ENCODE data around the gene NRDE2.

NRDE2 gene

DNA sequence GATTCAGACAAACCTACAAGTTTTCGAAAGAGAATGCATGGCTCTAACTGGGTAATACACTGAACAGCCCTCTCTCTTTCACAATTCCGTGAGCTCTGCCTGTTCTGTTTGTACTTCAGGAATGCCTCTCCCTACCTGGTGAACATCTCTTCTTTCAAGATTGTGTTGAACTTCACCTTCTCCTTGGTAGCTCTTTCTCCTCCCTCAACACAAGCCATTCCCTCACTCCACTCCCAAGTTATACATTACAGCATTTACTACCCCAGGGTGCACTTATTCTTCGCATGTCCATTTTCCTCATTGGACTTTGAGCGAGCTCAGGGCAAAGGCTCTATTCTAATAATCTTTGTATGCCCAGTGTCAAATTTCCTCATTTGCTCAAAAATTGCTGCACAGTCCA lies 28.3 kb downstream of the NRDE2 start:
- CTCF ChIA-PET, result interaction anchor here (0.5 to 1.5 kb wide), 2 partner anchors 14 to 260 kb away, joined by 3 to 5 read pairs; no protein-coding TSS in a partner anchor
- Histone ChIP-seq H3K4me1 (ENCODE audit: control extremely low read depth in 1 of 4, control insufficient read depth in 4 of 4, insufficient read depth in 4 of 4, low read length in 3 of 4) (peaks cover 7 to 22% (median 12%) of the 10 kb centered on the region in 4 experiments), H3K4me3 (ENCODE audit: control insufficient read depth in 1 of 7, extremely low read depth in 1 of 7, insufficient read depth in 4 of 7, low read depth in 2 of 7, low read length in 6 of 7) (no peak overlapping the region), H3K27me3 (replicated peaks in 2 of 5; ENCODE audit: control insufficient read depth in 4 of 5, insufficient read depth in 5 of 5, low read length in 4 of 5) (no peaks in the 10 kb centered on the region), H3K9me3 (ENCODE audit: control extremely low read depth in 1 of 5, control insufficient read depth in 4 of 5, insufficient read depth in 2 of 5, low read depth in 1 of 5, low read length in 4 of 5) (no peaks in the 10 kb centered on the region), H3K27ac (ENCODE audit: insufficient read depth in 1 of 2, low read depth in 1 of 2, low read length in 2 of 2, poor library complexity in 1 of 2, severe bottlenecking in 2 of 2) (no peak overlapping the region), H3K36me3 (ENCODE audit: control insufficient read depth in 4 of 4, insufficient read depth in 4 of 4, low read length in 3 of 4) (peaks cover 12 to 59% (median 29%) of the 10 kb centered on the region in 4 experiments)
- WGBS (ENCODE audit: insufficient coverage), result 95% methylated on average over 4 of the region's 4 CpGs
- POLR2A ChIA-PET, result no interaction called here
- no peak for DNase-seq

DNA sequence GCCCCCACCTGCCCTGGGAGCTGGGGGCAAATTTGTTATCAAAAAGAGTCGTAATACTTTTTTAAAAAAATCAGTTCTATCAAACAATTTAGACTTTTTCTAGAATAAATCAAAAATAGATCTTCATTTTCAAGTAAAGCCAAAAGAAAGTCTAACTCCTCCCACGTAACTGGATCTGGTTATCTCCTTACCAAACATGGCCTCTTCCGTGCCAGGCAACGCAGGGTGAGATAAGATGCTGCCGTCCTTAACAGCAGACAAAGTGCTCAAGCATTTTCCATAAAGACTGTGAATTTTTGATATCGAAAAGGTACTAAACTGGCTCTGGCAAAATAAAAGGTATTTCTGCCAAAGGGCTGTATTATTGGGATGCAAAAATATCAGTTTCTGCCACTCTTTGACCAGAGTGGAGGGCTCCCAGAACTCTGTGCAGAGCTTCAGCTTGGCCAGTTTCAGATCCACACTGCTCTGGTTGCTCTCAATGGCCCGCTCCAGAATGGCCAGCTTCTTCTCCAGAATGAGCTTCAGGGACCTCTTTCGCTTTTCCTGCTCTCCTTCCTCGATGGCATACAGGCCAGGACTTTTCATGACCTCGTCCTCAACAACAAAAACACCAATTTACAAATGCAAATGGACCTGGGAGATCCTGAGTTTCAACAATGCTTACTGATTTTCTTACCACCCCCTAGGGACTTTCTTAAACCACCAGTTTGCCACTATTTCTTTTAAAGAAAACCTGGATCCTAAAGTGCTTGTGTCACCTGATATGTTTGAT lies 29.0 kb downstream of the NRDE2 start:
- Histone ChIP-seq H3K27me3 (replicated peaks in 2 of 5; ENCODE audit: control insufficient read depth in 4 of 5, insufficient read depth in 5 of 5, low read length in 4 of 5) (no peaks in the 10 kb centered on the region), H3K36me3 (ENCODE audit: control insufficient read depth in 4 of 4, insufficient read depth in 4 of 4, low read length in 3 of 4) (peaks cover 10 to 59% (median 25%) of the 10 kb centered on the region in 4 experiments), H3K4me1 (ENCODE audit: control extremely low read depth in 1 of 4, control insufficient read depth in 4 of 4, insufficient read depth in 4 of 4, low read length in 3 of 4) (peaks cover 7 to 22% (median 12%) of the 10 kb centered on the region in 4 experiments), H3K9me3 (ENCODE audit: control extremely low read depth in 1 of 5, control insufficient read depth in 4 of 5, insufficient read depth in 2 of 5, low read depth in 1 of 5, low read length in 4 of 5) (no peaks in the 10 kb centered on the region), H3K4me3 (ENCODE audit: control insufficient read depth in 1 of 7, extremely low read depth in 1 of 7, insufficient read depth in 4 of 7, low read depth in 2 of 7, low read length in 6 of 7) (no peak overlapping the region), H3K27ac (ENCODE audit: insufficient read depth in 1 of 2, low read depth in 1 of 2, low read length in 2 of 2, poor library complexity in 1 of 2, severe bottlenecking in 2 of 2) (no peak overlapping the region)
- POLR2A ChIA-PET, result no interaction called here
- 90% methylated on average over 8 of the region's 10 CpGs for WGBS (ENCODE audit: insufficient coverage)
- CTCF ChIA-PET, result interaction anchor here (1.2 to 2.5 kb wide), 6 partner anchors 12 to 456 kb away, joined by 4 to 15 read pairs (median 5); no protein-coding TSS in a partner anchor
- peak in 2 of 3 donors; percentile 23 to 42 for DNase-seq

DNA sequence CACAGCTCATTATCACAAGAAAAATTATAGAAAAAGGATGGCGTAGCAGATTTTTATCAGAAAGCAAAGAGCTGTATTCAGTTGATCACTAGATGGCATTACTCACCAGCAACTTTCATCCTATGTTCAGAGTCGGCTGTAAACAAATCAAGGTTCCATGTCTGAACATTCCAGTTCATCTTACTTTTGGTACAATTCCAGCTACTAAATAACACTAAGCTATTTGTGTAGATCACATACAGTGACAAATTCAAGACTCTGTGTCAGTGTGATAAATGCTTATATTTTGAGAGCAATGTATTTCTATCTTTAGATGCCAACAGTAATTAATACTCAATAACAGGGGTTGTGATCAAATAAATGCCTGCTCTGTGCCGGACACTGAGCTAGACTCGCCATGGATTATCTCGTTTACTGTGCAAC lies 30.1 kb downstream of the NRDE2 start:
- Histone ChIP-seq H3K4me3 (ENCODE audit: control insufficient read depth in 1 of 7, extremely low read depth in 1 of 7, insufficient read depth in 4 of 7, low read depth in 2 of 7, low read length in 6 of 7) (no peak overlapping the region), H3K27ac (ENCODE audit: insufficient read depth in 1 of 2, low read depth in 1 of 2, low read length in 2 of 2, poor library complexity in 1 of 2, severe bottlenecking in 2 of 2) (no peak overlapping the region), H3K4me1 (ENCODE audit: control extremely low read depth in 1 of 4, control insufficient read depth in 4 of 4, insufficient read depth in 4 of 4, low read length in 3 of 4) (peaks cover 7 to 22% (median 12%) of the 10 kb centered on the region in 4 experiments), H3K36me3 (ENCODE audit: control insufficient read depth in 4 of 4, insufficient read depth in 4 of 4, low read length in 3 of 4) (peaks cover 9 to 59% (median 25%) of the 10 kb centered on the region in 4 experiments), H3K9me3 (ENCODE audit: control extremely low read depth in 1 of 5, control insufficient read depth in 4 of 5, insufficient read depth in 2 of 5, low read depth in 1 of 5, low read length in 4 of 5) (no peaks in the 10 kb centered on the region), H3K27me3 (replicated peaks in 2 of 5; ENCODE audit: control insufficient read depth in 4 of 5, insufficient read depth in 5 of 5, low read length in 4 of 5) (no peaks in the 10 kb centered on the region)
- 78% methylated on average over 5 of the region's 5 CpGs for WGBS (ENCODE audit: insufficient coverage)
- ChIA-PET POLR2A (no interaction called here), CTCF (interaction anchor here (0.8 to 2.5 kb wide), 17 partner anchors 8 to 866 kb away, joined by 3 to 15 read pairs (median 4); no protein-coding TSS in a partner anchor)
- DNase-seq, result peak; percentile 33 to 69 (median 64)

DNA sequence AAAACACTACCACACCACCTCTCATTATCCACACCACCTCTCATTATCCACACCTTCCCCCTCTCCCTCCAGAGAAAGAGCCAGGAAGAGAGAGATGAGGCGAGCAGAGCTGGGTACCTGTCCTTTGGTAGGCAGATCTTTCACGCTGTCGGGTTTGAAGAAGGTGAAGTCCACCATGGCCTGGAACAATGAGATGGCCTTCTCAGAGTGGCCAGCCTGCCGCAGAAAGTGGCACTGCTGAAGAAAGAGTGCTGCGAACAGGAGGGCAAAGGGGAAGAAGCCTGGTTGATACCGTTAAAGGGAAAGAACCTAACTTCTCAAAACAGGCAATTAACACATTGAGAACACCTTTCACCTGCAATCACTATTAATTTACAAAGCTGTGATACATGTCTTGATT lies 30.6 kb downstream of the NRDE2 start:
- H3K4me1 ChIP-seq (ENCODE audit: control extremely low read depth in 1 of 4, control insufficient read depth in 4 of 4, insufficient read depth in 4 of 4, low read length in 3 of 4), result peaks cover 7 to 22% (median 12%) of the 10 kb centered on the region in 4 experiments
- WGBS (ENCODE audit: insufficient coverage), result 94% methylated on average over 3 of the region's 6 CpGs
- ChIA-PET CTCF (interaction anchor here (0.8 to 2.5 kb wide), 17 partner anchors 9 to 867 kb away, joined by 3 to 15 read pairs (median 3); no protein-coding TSS in a partner anchor), POLR2A (no interaction called here)
- H3K27ac ChIP-seq (ENCODE audit: insufficient read depth in 1 of 2, low read depth in 1 of 2, low read length in 2 of 2, poor library complexity in 1 of 2, severe bottlenecking in 2 of 2), result no peak overlapping the region
- H3K4me3 ChIP-seq (ENCODE audit: control insufficient read depth in 1 of 7, extremely low read depth in 1 of 7, insufficient read depth in 4 of 7, low read depth in 2 of 7, low read length in 6 of 7), result no peak overlapping the region
- H3K9me3 ChIP-seq (ENCODE audit: control extremely low read depth in 1 of 5, control insufficient read depth in 4 of 5, insufficient read depth in 2 of 5, low read depth in 1 of 5, low read length in 4 of 5), result no peaks in the 10 kb centered on the region
- peaks cover 9 to 64% (median 28%) of the 10 kb centered on the region in 4 experiments for H3K36me3 ChIP-seq (ENCODE audit: control insufficient read depth in 4 of 4, insufficient read depth in 4 of 4, low read length in 3 of 4)
- no peaks in the 10 kb centered on the region for H3K27me3 ChIP-seq (replicated peaks in 2 of 5; ENCODE audit: control insufficient read depth in 4 of 5, insufficient read depth in 5 of 5, low read length in 4 of 5)
- DNase-seq, result no peak

DNA sequence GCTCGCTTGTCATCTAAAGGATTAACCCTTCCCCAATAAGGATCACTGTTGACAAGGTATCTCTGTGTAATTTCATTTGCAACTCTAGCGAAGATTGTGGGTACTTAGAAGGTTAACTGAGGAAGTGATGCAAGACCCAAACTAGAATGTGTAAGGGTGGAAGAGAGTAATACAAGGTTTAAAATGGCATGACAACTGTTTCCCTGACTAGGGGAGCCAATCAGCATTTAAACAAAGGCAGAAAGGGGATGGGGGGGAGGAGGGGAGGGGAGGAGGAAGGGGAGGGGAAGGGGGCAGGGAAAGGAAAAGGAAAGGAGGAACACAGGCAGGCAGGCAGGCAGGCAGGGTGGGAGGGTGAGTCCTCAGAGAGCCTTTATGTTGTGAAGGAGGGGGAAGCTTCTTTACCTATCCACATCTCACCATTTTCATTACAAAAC lies 31.1 kb downstream of the NRDE2 start:
- ChIA-PET CTCF (interaction anchor here (1.1 to 2.5 kb wide), 11 partner anchors 8 to 458 kb away, joined by 3 to 15 read pairs (median 4); no protein-coding TSS in a partner anchor), POLR2A (interaction anchor here (0.6 kb wide), 1 partner anchor 380 kb away, joined by 3 read pairs; no protein-coding TSS in a partner anchor)
- DNase-seq, result peak in 2 of 3 donors; percentile 71 to 81
- no peaks in the 10 kb centered on the region for H3K27me3 ChIP-seq (replicated peaks in 2 of 5; ENCODE audit: control insufficient read depth in 4 of 5, insufficient read depth in 5 of 5, low read length in 4 of 5)
- H3K4me3 ChIP-seq (ENCODE audit: control insufficient read depth in 1 of 7, extremely low read depth in 1 of 7, insufficient read depth in 4 of 7, low read depth in 2 of 7, low read length in 6 of 7), result no peak overlapping the region
- peaks cover 9 to 67% (median 27%) of the 10 kb centered on the region in 4 experiments for H3K36me3 ChIP-seq (ENCODE audit: control insufficient read depth in 4 of 4, insufficient read depth in 4 of 4, low read length in 3 of 4)
- whole genome bisulfite sequencing (ENCODE audit: insufficient coverage), result no CpG with 5 or more reads among the region's 2 CpGs
- H3K27ac ChIP-seq (ENCODE audit: insufficient read depth in 1 of 2, low read depth in 1 of 2, low read length in 2 of 2, poor library complexity in 1 of 2, severe bottlenecking in 2 of 2), result no peak overlapping the region
- no peaks in the 10 kb centered on the region for H3K9me3 ChIP-seq (ENCODE audit: control extremely low read depth in 1 of 5, control insufficient read depth in 4 of 5, insufficient read depth in 2 of 5, low read depth in 1 of 5, low read length in 4 of 5)
- H3K4me1 ChIP-seq (ENCODE audit: control extremely low read depth in 1 of 4, control insufficient read depth in 4 of 4, insufficient read depth in 4 of 4, low read length in 3 of 4), result peaks cover 7 to 22% (median 13%) of the 10 kb centered on the region in 4 experiments

DNA sequence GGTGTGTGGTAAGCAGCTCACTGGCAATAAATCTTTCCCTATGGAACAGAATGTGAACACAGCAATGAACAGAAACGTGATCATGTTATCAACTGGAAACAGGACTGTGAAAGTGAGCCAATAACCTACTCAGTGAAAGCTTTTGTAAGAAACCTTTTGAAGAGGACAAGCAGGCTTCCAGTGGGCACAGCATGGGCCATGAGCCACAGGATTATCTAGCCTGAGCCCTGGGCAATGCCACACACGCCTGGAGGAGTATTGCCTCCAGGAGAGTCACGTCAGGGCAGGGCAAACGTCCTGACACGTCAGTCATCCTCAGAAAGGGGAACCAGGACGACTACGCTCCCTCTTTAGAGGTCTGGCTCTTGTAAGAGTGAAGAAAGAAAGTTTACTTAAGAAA lies 32.3 kb downstream of the NRDE2 start:
- WGBS (ENCODE audit: insufficient coverage), result 17% methylated on average over 7 of the region's 7 CpGs
- DNase-seq, result peak; percentile 77 to 91 (median 88)
- H3K4me1 ChIP-seq (ENCODE audit: control extremely low read depth in 1 of 4, control insufficient read depth in 4 of 4, insufficient read depth in 4 of 4, low read length in 3 of 4), result peaks cover 7 to 22% (median 13%) of the 10 kb centered on the region in 4 experiments
- no peaks in the 10 kb centered on the region for H3K27me3 ChIP-seq (replicated peaks in 2 of 5; ENCODE audit: control insufficient read depth in 4 of 5, insufficient read depth in 5 of 5, low read length in 4 of 5)
- H3K36me3 ChIP-seq (ENCODE audit: control insufficient read depth in 4 of 4, insufficient read depth in 4 of 4, low read length in 3 of 4), result peaks cover 6 to 65% (median 26%) of the 10 kb centered on the region in 4 experiments
- ChIA-PET CTCF (interaction anchor here (1.9 kb wide), 1 partner anchor 10 kb away, joined by 13 read pairs; no protein-coding TSS in a partner anchor), POLR2A (no interaction called here)
- peak overlapping the region in 1 of 2 experiments; percentile 32 for H3K27ac ChIP-seq (ENCODE audit: insufficient read depth in 1 of 2, low read depth in 1 of 2, low read length in 2 of 2, poor library complexity in 1 of 2, severe bottlenecking in 2 of 2)
- no peaks in the 10 kb centered on the region for H3K9me3 ChIP-seq (ENCODE audit: control extremely low read depth in 1 of 5, control insufficient read depth in 4 of 5, insufficient read depth in 2 of 5, low read depth in 1 of 5, low read length in 4 of 5)
- no peak overlapping the region for H3K4me3 ChIP-seq (ENCODE audit: control insufficient read depth in 1 of 7, extremely low read depth in 1 of 7, insufficient read depth in 4 of 7, low read depth in 2 of 7, low read length in 6 of 7)

Measured in common myeloid progenitor, CD34-positive (primary cell).